ENCODE measurements around the gene CREBZF.

The CREBZF gene

DNA sequence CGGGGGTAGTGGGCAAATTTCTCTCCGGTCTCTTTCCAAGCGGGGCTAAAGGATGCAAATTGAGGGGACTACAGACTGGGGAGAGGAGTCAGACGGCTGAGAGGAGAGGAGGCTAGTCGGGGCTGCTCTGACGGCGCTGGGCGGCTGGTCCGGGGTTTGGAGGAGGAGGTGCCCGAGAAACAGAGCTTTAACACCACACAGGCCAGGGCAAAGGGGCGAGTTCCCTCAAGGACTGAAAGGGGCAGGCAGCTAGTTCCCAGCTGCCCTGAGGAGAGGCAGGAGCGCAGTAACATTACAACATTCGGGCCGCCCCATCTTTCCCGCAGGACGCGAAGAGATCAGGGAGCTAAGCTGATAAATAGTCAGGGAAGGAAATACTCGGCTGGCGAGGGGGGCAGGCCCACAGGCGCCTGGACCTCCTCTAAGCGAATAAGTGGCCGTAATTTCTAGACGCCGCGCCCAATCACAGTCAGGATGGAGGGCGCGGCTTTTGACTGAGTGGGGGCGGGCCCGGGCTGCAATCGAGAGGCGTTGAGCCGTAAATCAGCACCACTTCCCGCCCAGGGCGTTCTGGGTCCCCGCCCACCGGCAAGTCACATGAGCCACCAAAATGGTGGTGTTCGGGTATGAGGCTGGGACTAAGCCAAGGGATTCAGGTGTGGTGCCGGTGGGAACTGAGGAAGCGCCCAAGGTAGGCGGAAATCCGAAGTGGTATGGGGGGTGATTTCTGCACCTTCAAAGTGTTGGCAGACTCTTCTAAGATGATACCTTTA, 36.7 kb downstream of the CREBZF start, which contains the start of gene TMEM126B (continued):
- TF ChIP-seq ZNF677 (tag by site-specific recombination; IDR thresholded peaks at IDR 0.05), result no peak
- TF ChIP-seq KLF1 (tag by site-specific recombination; IDR thresholded peaks at IDR 0.05), result peak; percentile 91
- TF ChIP-seq ZNF354C (tag by site-specific recombination; IDR thresholded peaks at IDR 0.05; ENCODE audit: borderline replicate concordance, low read depth), result no peak
- TF ChIP-seq ZNF366 (tag by site-specific recombination; conservative IDR thresholded peaks at IDR 0.05), result 0 out of 2 replicates have a peak, but pooled peaks have one; percentile 13
- TF ChIP-seq YY1 (tag by site-specific recombination; IDR thresholded peaks at IDR 0.05), result peak; percentile 64; the same call in 1 of the 2 replicates
- TF ChIP-seq ZNF266 (tag by site-specific recombination; IDR thresholded peaks at IDR 0.05; ENCODE audit: low read depth), result no peak
- TF ChIP-seq KLF7 (tag by site-specific recombination; IDR thresholded peaks at IDR 0.05; ENCODE audit: borderline replicate concordance), result peak; percentile 81; the same call in 1 of the 2 replicates
- no peak; the same call in 1 of the 2 replicates for TF ChIP-seq ZFP37 (tag by site-specific recombination; IDR thresholded peaks at IDR 0.05)
- TF ChIP-seq SP2 (tag by site-specific recombination; IDR thresholded peaks at IDR 0.05), result peak; percentile 91
- TF ChIP-seq SP7 (tag by site-specific recombination; IDR thresholded peaks at IDR 0.05), result no peak; the same call in 1 of the 2 replicates
- TF ChIP-seq ZNF155 (tag by site-specific recombination; IDR thresholded peaks at IDR 0.05), result no peak
- no peak for TF ChIP-seq ZNF239 (tag by site-specific recombination; IDR thresholded peaks at IDR 0.05)
- TF ChIP-seq ZNF76 (tag by site-specific recombination; IDR thresholded peaks at IDR 0.05; ENCODE audit: borderline replicate concordance, low read depth), result peak; percentile 91
- TF ChIP-seq, protein P1, sequence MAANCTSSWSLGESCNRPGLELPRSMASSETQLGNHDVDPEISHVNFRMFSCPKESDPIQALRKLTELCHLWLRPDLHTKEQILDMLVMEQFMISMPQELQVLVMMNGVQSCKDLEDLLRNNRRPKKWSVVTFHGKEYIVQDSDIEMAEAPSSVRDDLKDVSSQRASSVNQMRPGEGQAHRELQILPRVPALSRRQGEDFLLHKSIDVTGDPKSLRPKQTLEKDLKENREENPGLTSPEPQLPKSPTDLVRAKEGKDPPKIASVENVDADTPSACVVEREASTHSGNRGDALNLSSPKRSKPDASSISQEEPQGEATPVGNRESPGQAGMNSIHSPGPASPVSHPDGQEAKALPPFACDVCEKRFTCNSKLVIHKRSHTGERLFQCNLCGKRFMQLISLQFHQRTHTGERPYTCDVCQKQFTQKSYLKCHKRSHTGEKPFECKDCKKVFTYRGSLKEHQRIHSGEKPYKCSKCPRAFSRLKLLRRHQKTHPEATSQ (tag by site-specific recombination; IDR thresholded peaks at IDR 0.05), result no peak
- TF ChIP-seq ZXDB (tag by site-specific recombination; IDR thresholded peaks at IDR 0.05), result peak; percentile 38; the same call in 1 of the 2 replicates
- TF ChIP-seq ZNF660 (tag by site-specific recombination; IDR thresholded peaks at IDR 0.05), result peak; percentile 100
- TF ChIP-seq, protein P2, sequence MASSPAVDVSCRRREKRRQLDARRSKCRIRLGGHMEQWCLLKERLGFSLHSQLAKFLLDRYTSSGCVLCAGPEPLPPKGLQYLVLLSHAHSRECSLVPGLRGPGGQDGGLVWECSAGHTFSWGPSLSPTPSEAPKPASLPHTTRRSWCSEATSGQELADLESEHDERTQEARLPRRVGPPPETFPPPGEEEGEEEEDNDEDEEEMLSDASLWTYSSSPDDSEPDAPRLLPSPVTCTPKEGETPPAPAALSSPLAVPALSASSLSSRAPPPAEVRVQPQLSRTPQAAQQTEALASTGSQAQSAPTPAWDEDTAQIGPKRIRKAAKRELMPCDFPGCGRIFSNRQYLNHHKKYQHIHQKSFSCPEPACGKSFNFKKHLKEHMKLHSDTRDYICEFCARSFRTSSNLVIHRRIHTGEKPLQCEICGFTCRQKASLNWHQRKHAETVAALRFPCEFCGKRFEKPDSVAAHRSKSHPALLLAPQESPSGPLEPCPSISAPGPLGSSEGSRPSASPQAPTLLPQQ (tag by site-specific recombination; IDR thresholded peaks at IDR 0.05), result no peak
- TF ChIP-seq, protein P3, sequence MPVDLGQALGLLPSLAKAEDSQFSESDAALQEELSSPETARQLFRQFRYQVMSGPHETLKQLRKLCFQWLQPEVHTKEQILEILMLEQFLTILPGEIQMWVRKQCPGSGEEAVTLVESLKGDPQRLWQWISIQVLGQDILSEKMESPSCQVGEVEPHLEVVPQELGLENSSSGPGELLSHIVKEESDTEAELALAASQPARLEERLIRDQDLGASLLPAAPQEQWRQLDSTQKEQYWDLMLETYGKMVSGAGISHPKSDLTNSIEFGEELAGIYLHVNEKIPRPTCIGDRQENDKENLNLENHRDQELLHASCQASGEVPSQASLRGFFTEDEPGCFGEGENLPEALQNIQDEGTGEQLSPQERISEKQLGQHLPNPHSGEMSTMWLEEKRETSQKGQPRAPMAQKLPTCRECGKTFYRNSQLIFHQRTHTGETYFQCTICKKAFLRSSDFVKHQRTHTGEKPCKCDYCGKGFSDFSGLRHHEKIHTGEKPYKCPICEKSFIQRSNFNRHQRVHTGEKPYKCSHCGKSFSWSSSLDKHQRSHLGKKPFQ (tag by site-specific recombination; IDR thresholded peaks at IDR 0.05), result peak; percentile 96
- no peak for TF ChIP-seq ZNF169 (tag by site-specific recombination; IDR thresholded peaks at IDR 0.05)
- 0 out of 2 replicates have a peak, but pooled peaks have one; percentile 16 for TF ChIP-seq ZNF391 (tag by site-specific recombination; IDR thresholded peaks at IDR 0.05; ENCODE audit: borderline replicate concordance, low read depth)
- TF ChIP-seq ZFHX2 (tag by site-specific recombination; conservative IDR thresholded peaks at IDR 0.05), result peak; percentile 39
- TF ChIP-seq BCL11A (tag by site-specific recombination; IDR thresholded peaks at IDR 0.05; ENCODE audit: low read depth), result no peak
- TF ChIP-seq GLIS1 (tag by site-specific recombination; IDR thresholded peaks at IDR 0.05), result peak; percentile 31; the same call in 1 of the 2 replicates
- TF ChIP-seq MEIS1 (CRISPR knock-in tag; IDR thresholded peaks at IDR 0.05; ENCODE audit: borderline replicate concordance), result no peak
- no peak for TF ChIP-seq ZNF544 (tag by site-specific recombination; IDR thresholded peaks at IDR 0.05)
- TF ChIP-seq PRDM1 (tag by site-specific recombination; IDR thresholded peaks at IDR 0.05), result no peak
- TF ChIP-seq ZNF501 (tag by site-specific recombination; IDR thresholded peaks at IDR 0.05), result 0 out of 2 replicates have a peak, but pooled peaks have one; percentile 38
- 0 out of 2 replicates have a peak, but pooled peaks have one; percentile 55 for TF ChIP-seq KLF10 (tag by site-specific recombination; IDR thresholded peaks at IDR 0.05)
- no peak for TF ChIP-seq ZNF747 (tag by site-specific recombination; IDR thresholded peaks at IDR 0.05)
- TF ChIP-seq GLIS2 (tag by site-specific recombination; IDR thresholded peaks at IDR 0.05), result peak; percentile 80
- no peak; the same call in 1 of the 2 replicates for TF ChIP-seq ZNF324 (tag by site-specific recombination; IDR thresholded peaks at IDR 0.05)
- TF ChIP-seq KLF8 (tag by site-specific recombination; IDR thresholded peaks at IDR 0.05), result peak; percentile 82
- no peak for TF ChIP-seq ZNF23 (tag by site-specific recombination; IDR thresholded peaks at IDR 0.05; ENCODE audit: borderline replicate concordance)
- TF ChIP-seq, protein P4, sequence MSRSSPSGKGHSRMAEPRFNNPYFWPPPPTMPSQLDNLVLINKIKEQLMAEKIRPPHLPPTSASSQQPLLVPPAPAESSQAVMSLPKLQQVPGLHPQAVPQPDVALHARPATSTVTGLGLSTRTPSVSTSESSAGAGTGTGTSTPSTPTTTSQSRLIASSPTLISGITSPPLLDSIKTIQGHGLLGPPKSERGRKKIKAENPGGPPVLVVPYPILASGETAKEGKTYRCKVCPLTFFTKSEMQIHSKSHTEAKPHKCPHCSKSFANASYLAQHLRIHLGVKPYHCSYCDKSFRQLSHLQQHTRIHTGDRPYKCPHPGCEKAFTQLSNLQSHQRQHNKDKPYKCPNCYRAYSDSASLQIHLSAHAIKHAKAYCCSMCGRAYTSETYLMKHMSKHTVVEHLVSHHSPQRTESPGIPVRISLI (tag by site-specific recombination; IDR thresholded peaks at IDR 0.05), result no peak

Measured in HEK293 (cell line).